Raji (cell line): ENCODE measurements around the gene PKP1.

Source experiments
- POLR2A ChIP-seq: IDR thresholded peaks from 2 replicates; pipeline ENCODE4 v1.6.1; 2011; ENCODE audit warnings: low read depth, low read length, control low read depth; ENCODE audit not compliant: insufficient read depth

Gene PKP1

DNA sequence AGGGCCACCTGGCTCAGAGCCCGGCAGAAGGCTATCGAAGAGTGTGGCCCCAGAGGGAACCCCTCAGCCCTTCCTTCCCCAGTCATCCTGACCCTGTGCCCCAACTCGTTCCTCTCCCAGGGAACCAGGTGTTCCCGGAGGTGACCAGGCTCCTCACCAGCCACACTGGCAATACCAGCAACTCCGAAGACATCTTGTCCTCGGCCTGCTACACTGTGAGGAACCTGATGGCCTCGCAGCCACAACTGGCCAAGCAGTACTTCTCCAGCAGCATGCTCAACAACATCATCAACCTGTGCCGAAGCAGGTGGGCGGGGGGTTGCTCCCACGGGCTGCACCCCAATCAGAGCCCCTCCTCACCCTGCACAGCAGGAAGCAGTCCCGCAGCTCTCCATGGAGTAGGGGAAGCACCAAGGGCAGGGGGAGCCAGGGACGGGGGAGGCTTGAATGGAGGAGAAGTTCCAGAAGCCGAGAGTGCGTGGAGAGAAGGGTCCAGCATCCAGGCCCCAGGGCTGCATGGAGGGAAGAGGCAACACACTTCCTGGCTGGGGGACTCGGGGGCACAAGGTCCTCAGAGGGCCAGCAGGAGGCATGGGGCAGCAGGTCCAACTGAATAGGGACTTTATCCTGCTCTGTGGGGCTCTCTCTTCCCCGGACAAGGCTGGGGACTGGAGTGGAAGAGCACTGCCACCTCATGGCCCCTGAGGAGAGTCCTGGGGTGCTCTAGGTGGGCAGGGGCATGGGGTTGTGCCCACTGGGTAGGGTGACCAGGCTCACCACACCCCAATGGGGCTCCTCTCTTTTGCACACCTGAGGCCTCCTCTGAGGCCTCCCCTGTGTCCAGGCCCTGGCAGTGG, 41.7 kb downstream of the PKP1 start:
- no peak for TF ChIP-seq POLR2A

DNA sequence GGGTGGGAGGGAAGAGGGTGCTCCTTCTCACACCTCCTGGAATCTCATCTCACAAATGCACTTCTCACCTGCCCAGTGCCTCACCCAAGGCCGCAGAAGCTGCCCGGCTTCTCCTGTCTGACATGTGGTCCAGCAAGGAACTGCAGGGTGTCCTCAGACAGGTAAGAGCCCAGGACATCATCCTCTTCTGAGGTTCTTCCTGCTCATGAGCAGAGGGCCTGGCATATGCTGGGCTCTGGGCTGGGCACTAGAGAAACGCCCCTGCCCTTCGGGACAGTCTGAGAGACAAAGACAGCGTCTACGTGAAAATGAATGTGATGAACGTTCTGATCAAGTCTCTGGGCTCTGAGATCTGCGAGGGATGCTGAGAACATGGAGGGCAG, 42.4 kb downstream of the PKP1 start:
- TF ChIP-seq POLR2A, result no peak

DNA sequence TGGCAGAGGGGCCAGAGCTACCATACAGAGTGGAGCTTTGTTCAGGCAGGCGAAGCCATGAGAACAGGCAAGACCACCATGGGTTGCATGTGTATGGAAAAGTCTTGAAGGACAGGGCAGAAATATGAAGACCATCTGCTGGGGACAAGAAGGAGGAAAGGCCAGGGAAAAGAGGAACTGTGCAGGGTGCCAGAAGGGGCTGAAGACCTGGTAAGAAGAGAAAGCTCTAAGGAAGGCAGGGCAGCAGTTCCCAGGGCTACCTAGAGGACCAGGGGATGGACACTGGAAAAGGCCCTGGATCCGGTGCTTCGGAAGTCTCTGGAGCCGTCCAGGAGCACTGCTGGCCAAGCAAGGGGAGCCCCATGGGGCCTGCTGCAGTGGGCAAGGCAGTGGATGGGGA, 43.4 kb downstream of the PKP1 start:
- TF ChIP-seq POLR2A, result no peak

DNA sequence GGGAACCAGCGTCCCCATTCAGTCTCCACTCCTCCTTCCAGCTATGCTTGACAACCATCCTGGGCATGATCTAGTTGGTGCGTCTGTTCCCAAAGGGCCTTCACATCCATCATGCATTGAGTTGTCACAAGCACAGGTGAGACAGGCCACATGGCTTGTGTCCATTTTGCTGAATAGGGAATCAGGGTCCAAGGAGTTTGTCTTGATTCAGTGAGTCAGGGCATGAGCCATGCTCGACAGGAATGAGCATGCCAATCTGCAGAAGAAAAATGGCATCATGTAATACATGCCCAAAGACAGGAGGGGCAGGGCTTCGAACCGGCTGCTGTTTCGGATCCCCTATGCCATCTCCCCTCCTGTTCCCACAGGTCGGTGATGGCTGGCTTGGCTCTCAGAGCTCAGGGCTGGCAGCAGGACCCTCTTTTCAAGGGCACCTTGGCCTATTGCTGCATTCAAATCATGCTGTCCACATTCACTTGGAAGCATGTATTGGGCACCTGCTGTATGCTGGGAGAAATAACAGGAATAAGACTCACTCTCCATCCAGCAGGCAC, 44.5 kb downstream of the PKP1 start:
- TF ChIP-seq POLR2A, result no peak

DNA sequence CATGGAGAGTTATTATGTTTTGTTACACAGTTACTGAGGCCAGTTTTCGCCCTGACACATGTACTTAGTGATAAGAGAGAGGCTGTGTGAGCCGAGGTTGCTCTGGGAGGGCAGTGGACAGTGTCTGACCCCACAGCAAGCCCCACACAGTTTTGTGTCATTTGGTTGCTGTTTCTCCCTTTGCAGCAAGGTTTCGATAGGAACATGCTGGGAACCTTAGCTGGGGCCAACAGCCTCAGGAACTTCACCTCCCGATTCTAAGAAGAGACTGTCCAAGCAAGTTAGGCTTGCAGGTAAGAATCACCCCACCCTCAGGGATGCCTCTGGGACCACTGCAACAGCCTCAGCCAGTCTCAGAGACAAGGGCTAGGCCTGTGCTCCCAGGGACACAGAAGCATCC, 45.3 kb downstream of the PKP1 start:
- no peak for TF ChIP-seq POLR2A

DNA sequence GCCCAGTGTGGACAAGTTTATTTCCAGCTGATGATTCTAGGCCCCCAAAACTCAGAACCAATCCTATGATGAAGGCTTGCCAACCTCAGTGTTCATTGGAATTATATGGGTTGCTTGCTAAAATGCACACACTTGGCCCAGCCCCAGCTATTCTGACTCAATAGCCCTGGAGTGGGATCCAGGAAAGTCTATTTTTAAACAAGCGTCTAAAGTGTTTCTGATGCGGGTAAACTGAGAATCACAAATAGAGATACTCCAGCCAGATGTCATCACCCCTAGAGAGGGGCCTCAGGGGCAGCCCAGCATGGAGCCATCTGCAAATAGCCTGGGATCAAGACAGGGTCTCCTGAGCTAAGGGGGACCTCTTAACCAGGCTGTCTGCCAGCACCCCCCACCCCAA, 46.0 kb downstream of the PKP1 start:
- TF ChIP-seq POLR2A, result no peak

DNA sequence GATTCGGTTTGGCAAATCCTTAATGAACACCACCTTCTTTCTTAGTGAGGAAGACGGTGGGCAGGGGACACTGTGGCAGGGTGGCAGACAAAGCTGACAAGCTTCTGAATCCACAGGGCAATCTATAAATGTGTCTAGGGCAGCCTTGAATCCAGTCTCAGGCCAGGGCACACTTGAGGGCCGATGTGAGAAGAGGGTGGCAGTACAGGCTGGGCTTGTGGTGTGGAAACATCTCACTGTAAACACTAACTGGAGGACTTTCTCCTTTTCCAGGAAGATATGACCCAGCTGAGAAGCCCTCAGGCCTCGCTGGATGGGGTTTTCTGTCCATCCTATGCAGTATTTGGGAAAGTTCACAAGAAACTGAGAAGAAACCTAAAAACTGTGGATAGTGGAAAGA, 46.5 kb downstream of the PKP1 start:
- no peak for TF ChIP-seq POLR2A

DNA sequence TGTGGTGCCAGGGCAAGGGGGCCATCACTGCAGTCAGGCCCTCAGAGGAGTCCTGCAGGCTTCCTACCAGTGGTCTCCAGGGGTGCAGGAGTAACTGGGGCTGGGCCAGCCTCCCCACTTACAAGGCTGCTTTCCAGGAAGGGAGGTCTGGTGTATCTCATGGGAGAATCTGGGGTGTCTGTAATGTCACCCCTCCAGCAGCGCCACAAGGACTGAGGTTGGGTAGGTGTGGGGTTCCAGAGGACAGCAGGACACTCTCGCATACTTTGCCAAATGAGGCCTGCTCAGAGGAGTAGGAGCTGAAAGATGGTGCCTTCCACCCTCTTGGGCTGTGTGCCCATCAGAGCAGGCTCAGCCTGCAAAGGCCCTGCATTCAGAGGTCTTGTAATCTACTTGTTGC, 47.2 kb downstream of the PKP1 start:
- TF ChIP-seq POLR2A, result no peak

DNA sequence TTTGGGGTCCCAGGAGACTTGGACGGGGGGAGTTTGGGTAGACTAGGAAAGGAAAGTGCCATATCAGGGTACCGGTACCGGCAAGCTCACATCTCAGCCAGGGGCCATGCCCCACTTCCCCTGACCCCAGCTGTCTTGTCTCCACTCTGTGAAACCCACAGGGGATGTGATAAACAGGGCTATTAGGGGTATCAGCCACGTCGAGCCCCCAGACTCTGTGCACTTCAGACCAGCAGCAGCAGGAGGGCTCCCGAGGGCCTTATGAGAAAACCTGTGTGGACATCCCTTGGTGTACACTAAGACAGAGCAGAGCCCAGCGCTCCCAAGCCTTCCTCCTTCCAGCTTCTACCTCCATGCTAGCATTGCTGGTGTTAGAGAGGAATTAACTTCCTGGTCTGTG, 47.9 kb downstream of the PKP1 start:
- no peak for TF ChIP-seq POLR2A

DNA sequence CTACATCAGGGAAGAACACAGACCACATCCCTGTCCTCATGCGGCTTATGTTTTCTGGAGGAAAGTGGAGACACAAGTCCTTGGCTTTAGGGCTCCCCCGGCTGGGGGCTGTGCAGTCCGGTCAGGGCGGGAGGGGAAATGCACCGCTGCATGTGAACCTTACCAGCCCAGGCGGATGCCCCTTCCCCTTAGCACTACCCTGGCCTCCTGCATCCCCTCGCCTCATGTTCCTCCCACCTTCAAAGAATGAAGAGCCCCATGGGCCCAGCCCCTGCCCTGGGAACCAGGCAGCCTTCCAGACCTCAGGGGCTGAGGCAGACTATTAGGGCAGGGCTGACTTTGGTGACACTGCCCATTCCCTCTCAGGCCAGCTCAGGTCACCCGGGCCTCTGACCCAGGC, 48.7 kb downstream of the PKP1 start:
- no peak for TF ChIP-seq POLR2A

DNA sequence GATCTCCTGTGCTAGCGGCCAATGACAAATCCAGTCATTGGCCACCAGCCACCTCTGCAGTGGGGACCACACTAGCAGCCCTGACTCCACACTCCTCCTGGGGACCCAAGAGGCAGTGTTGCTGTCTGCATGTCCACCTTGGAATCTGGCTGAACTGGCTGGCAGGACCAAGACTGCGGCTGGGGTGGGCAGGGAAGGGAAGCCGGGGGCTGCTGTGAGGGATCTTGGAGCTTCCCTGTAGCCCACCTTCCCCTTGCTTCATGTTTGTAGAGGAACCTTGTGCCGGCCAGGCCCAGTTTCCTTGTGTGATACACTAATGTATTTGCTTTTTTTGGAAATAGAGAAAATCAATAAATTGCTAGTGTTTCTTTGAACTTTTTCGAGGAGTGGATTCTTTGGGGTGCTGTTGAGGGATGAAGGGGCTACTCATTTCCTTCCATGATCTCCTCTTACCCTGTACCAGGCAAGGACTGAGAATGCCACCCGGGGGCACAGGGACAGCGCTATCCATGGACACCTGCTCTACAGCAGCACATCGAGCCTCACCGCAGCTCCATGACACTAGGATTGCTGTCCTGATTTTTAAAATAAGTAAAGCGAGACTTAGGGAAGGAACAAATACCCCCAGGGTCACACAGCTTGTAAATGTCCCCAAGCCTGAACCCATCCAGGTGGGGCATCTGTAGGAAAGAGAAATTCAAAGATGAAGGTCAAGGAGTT, 49.5 kb downstream of the PKP1 start:
- no peak for TF ChIP-seq POLR2A

DNA sequence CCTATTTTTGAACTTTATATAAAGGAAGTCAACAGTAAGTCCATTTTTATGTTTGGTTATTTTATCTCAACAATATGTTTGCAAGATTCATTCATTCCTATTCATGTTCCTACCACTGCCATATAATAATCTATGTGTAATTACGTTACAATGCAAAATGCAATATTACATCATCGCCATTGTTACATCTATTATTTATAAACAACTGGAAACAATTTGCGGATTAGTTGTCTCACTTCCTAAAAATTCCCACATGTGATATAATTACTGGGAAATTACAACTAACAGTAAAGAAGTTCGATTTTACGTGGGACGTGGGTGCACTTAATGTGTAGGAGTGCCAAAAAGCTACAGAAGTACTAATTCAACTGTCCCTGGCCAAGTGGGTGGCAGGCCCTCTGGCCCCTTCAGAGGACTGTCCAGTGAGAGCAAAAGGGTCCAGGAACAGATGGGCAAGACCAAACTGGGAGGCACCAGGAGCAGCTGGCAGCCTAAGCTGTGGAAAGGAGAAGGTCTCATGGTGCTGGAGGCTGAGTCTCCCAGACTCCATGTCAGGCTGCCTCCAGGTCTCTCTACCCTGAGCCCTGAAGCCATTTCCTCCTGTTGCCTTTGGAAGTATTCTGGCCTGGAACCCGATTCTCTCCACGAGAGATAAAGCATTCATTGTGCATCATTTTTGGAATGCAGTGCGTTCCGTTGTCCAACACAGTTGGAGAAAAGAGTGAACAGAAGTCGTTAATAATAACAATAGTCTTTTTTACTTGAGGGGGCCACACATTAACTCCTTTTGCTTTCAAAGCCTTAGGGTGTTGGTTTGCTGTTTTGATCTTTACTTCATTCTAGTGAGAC, 51.2 kb downstream of the PKP1 start:
- no peak for TF ChIP-seq POLR2A

DNA sequence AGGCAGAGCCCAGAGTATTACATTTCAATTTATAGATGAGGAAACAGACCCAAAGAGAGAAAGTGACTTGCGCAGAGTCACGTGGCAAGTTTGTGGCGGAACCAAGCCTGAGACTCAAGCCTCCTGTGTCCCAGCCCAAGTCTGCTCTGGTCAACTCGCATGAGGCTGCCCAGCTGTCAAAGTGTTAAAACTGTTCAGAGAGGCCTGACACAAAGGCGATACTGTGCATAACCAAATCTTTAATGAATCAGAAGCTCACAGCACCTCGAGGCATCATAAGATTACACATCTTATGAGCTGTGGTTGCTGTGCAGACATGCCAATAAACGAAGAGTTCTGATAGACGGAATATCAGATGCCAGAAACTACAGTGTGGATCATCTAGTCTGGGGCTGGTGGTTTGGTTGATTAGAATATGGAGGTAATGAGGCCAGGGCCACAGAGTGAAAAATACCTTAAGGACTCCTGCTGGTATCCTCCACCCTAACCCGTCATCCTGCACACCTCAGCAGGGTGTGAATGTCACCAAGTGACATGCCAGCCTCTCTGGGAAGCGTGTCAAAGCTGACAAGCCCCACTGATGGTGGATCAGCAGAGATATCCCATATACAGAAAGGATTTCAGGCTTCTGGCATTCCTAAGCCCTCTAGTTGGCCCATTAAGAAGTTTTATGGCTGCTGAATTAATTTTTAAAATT, 52.0 kb downstream of the PKP1 start:
- TF ChIP-seq POLR2A, result no peak

DNA sequence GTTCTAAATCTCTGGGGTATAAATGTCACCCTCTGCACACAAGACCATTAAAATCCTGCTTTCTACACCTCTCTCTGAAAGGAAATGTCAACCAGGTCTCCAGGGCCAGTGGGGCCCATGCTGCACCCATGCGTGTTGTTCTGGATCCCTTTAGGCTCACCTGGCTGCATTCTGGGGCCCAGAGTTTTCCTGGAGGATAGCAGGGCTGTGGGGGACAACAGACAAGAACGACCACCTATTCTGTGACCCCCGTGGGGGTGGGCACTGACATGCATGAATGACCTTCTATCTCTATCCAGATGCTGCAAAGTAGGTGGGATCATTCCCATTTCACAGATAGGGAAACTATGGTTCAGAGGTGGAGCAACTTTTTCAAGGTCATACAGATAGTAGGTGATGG, 52.6 kb downstream of the PKP1 start:
- no peak for TF ChIP-seq POLR2A
